H1 (cell line): ENCODE data around the gene ZW10.

Experiments used
- ATF3 ChIP-seq: IDR thresholded peaks from 2 replicates; pipeline ENCODE4 v1.6.1; 2011; ENCODE audit warnings: low read depth, mild to moderate bottlenecking, low read length; ENCODE audit not compliant: insufficient read depth
- BCL11A ChIP-seq, 2 experiments: IDR thresholded peaks; one replicate each; pipeline ENCODE4 v1.6.1; 2011; ENCODE audit warnings: low read depth in 2 of 2, low read length in 2 of 2, mild to moderate bottlenecking in 2 of 2
- CTCF ChIP-seq, 3 experiments: IDR thresholded peaks; 1 replicate in 2 of 3; 2 replicates in 1 of 3; pipeline versions ENCODE4 v1.5.1 to v1.6.1; 2011; ENCODE audit warnings: low read length in 3 of 3, mild to moderate bottlenecking in 3 of 3, inconsistent platforms in 2 of 3, low read depth in 1 of 3, moderate library complexity in 1 of 3; ENCODE audit not compliant: insufficient read depth in 1 of 3; ENCODE audit errors: control extremely low read depth in 1 of 3
- EGR1 ChIP-seq: IDR thresholded peaks from 2 replicates; pipeline ENCODE4 v1.6.1; 2011; ENCODE audit warnings: low read depth, low read length, borderline replicate concordance
- GTF2F1 ChIP-seq: IDR thresholded peaks from 2 replicates; pipeline ENCODE4 v1.6.1; 2012; ENCODE audit warnings: low read depth, low read length, improper control_type of control experiment, borderline replicate concordance
- KDM1A ChIP-seq: fragments of 200-600, 300-600 bp; sonication (generic); IDR thresholded peaks from 2 replicates; pipeline ENCODE4 v1.7.1; 2016; ENCODE audit warnings: mild to moderate bottlenecking, low read length, borderline replicate concordance
- MAFK ChIP-seq: IDR thresholded peaks from 2 replicates; pipeline ENCODE4 v1.6.1; 2012; ENCODE audit warnings: low read depth, mild to moderate bottlenecking, improper control_type of control experiment, low read length
- NRF1 ChIP-seq: IDR thresholded peaks from 2 replicates; pipeline ENCODE4 v1.6.1; 2011; ENCODE audit warnings: mild to moderate bottlenecking, low read depth, low read length, improper control_type of control experiment
- PHF8 ChIP-seq: fragments of 200-600 bp; sonication (generic); conservative IDR thresholded peaks from 2 replicates; pipeline ENCODE4 v1.7.1; 2012; ENCODE audit warnings: low read depth, mild to moderate bottlenecking, inconsistent platforms, low read length, moderate library complexity
- RFX5 ChIP-seq: IDR thresholded peaks from 2 replicates; pipeline ENCODE4 v1.6.1; 2011; ENCODE audit warnings: low read depth, low read length, improper control_type of control experiment, borderline replicate concordance
- SP2 ChIP-seq: IDR thresholded peaks from 2 replicates; pipeline ENCODE4 v1.6.1; 2012; ENCODE audit warnings: mild to moderate bottlenecking, low read length, inconsistent platforms
- ZNF274 ChIP-seq: IDR thresholded peaks from 2 replicates; pipeline ENCODE4 v1.7.0; 2012; ENCODE audit warnings: low read length, borderline replicate concordance; ENCODE audit errors: extremely low read depth

GRCh38 chr11:113695207-113695606, 78.3 kb downstream of the ZW10 start:
- TF ChIP-seq EGR1 (no peak), KDM1A (no peak), BCL11A (IDR thresholded peaks at IDR 0.05; ENCODE audit: low read depth in 2 of 2, low read length in 2 of 2) (no peak), ZNF274 (no peak), CTCF (IDR thresholded peaks at IDR 0.05; ENCODE audit: control extremely low read depth in 1 of 3, insufficient read depth in 1 of 3, low read depth in 1 of 3, low read length in 3 of 3) (no peak), ATF3 (no peak), GTF2F1 (no peak), PHF8 (no peak), NRF1 (no peak), MAFK (no peak), RFX5 (no peak), SP2 (no peak)
